ENCODE data around the gene AGMAT. TPM values are rescaled to one million over a fixed set of nuclear protein-coding genes. Genes with fewer than 3 reads are reported as not detected.

AGMAT gene
- total RNA-seq, 1 donor from 2014 or later: not detected

GRCh38 chr1:15577691-15578090, 7.2 kb downstream of the AGMAT start:
- H3K27ac ChIP-seq (replicated peaks): no peak overlapping the region
- TF ChIP-seq CTCF (IDR thresholded peaks at IDR 0.05; ENCODE audit: borderline replicate concordance): no peak
- intact Hi-C loops (cut with micrococcal nuclease): no loop called here

GRCh38 chr1:15575549-15576150, 9.2 kb downstream of the AGMAT start:
- no peak overlapping the region for H3K4me3 ChIP-seq
- intact Hi-C loops (cut with micrococcal nuclease): no loop called here
- peaks cover 8% of the 10 kb centered on the region for H3K36me3 ChIP-seq
- H3K27me3 ChIP-seq (ENCODE audit: low read depth): no peaks in the 10 kb centered on the region
- H3K27ac ChIP-seq (replicated peaks): no peak overlapping the region
- no peaks in the 10 kb centered on the region for H3K9me3 ChIP-seq (replicated peaks)
- no peak for DNase-seq
- H3K4me1 ChIP-seq: peaks cover 11% of the 10 kb centered on the region
- TF ChIP-seq CTCF (IDR thresholded peaks at IDR 0.05; ENCODE audit: borderline replicate concordance): no peak

More at GRCh38 chr1:15577691-15578090, 7.2 kb downstream of the AGMAT start:
- H3K4me3 ChIP-seq: no peak overlapping the region
- H3K9me3 ChIP-seq (replicated peaks): no peaks in the 10 kb centered on the region
- DNase-seq: no peak
- no peaks in the 10 kb centered on the region for H3K27me3 ChIP-seq (ENCODE audit: low read depth)
- H3K36me3 ChIP-seq: no peaks in the 10 kb centered on the region
- H3K4me1 ChIP-seq: peaks cover 11% of the 10 kb centered on the region

- no peak for TF ChIP-seq CTCF (IDR thresholded peaks at IDR 0.05; ENCODE audit: borderline replicate concordance)
- Histone ChIP-seq H3K4me3 (no peak overlapping the region), H3K27me3 (ENCODE audit: low read depth) (no peaks in the 10 kb centered on the region), H3K27ac (replicated peaks) (no peak overlapping the region), H3K9me3 (replicated peaks) (no peaks in the 10 kb centered on the region), H3K4me1 (peaks cover 8% of the 10 kb centered on the region), H3K36me3 (peaks cover 17% of the 10 kb centered on the region)
- DNase-seq: no peak
- intact Hi-C loops (cut with micrococcal nuclease): no loop called here
Measured at GRCh38 chr1:15574741-15575140, 10.1 kb downstream of the AGMAT start.

- H3K4me3 ChIP-seq: no peak overlapping the region
- no peaks in the 10 kb centered on the region for H3K9me3 ChIP-seq (replicated peaks)
- intact Hi-C loops (cut with micrococcal nuclease): no loop called here
- H3K27ac ChIP-seq (replicated peaks): no peak overlapping the region
- H3K36me3 ChIP-seq: peaks cover 27% of the 10 kb centered on the region
- DNase-seq: no peak
- TF ChIP-seq CTCF (IDR thresholded peaks at IDR 0.05; ENCODE audit: borderline replicate concordance): no peak
- no peaks in the 10 kb centered on the region for H3K27me3 ChIP-seq (ENCODE audit: low read depth)
- H3K4me1 ChIP-seq: no peaks in the 10 kb centered on the region
Measured at GRCh38 chr1:15573477-15573876, 11.4 kb downstream of the AGMAT start.

- H3K27me3 ChIP-seq (ENCODE audit: low read depth): no peaks in the 10 kb centered on the region
- H3K36me3 ChIP-seq: peaks cover 49% of the 10 kb centered on the region
- intact Hi-C loops (cut with micrococcal nuclease): no loop called here
Measured at GRCh38 chr1:15571266-15571665, 13.6 kb downstream of the AGMAT start.

More at GRCh38 chr1:15571266-15571665, 13.6 kb downstream of the AGMAT start:
- no peaks in the 10 kb centered on the region for H3K4me1 ChIP-seq
- H3K9me3 ChIP-seq (replicated peaks): no peaks in the 10 kb centered on the region
- no peak for DNase-seq
- no peak overlapping the region for H3K4me3 ChIP-seq
- H3K27ac ChIP-seq (replicated peaks): no peak overlapping the region
- TF ChIP-seq CTCF (IDR thresholded peaks at IDR 0.05; ENCODE audit: borderline replicate concordance): no peak

All from left ventricle myocardium inferior (tissue), 1 donor.